ENCODE measurements around the gene SERP2.

Gene SERP2

DNA sequence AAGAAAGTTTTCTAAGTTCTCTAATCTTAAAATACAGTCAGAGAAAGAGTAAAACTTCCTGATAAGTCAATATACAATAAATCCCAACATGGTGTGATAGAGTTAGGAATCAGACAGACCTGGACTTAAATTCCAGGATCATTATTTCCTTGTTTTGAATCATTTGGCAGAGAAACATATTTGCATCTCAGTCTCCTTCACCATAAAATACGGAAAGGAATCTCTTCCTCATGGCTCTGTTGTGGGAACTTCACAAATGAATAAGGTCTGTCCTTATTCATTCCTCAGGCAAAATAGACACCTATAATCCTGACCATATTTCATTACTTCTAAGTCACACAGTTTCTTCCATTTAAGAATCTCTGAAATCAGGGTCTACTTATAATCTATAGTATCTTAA, 19.3 kb upstream of the SERP2 start (continued):
- TF ChIP-seq, protein P1, sequence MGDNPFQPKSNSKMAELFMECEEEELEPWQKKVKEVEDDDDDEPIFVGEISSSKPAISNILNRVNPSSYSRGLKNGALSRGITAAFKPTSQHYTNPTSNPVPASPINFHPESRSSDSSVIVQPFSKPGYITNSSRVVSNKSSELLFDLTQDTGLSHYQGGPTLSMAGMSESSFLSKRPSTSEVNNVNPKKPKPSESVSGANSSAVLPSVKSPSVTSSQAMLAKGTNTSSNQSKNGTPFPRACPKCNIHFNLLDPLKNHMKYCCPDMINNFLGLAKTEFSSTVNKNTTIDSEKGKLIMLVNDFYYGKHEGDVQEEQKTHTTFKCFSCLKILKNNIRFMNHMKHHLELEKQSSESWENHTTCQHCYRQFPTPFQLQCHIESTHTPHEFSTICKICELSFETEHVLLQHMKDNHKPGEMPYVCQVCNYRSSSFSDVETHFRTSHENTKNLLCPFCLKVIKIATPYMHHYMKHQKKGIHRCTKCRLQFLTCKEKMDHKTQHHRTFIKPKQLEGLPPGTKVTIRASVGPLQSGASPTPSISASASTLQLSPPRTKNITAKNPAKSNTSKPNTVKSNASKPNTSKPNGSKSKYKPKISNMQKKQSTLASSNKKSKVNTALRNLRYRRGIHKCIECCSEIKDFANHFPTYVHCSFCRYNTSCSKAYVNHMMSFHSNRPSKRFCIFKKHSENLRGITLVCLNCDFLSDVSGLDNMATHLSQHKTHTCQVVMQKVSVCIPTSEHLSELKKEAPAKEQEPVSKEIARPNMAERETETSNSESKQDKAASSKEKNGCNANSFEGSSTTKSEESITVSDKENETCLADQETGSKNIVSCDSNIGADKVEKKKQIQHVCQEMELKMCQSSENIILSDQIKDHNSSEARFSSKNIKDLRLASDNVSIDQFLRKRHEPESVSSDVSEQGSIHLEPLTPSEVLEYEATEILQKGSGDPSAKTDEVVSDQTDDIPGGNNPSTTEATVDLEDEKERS (tag by site-specific recombination; IDR thresholded peaks at IDR 0.05), result no peak
- TF ChIP-seq ZNF274 (IDR thresholded peaks at IDR 0.05; ENCODE audit: low read length) (no peak), ZNF274 (tag by site-specific recombination; IDR thresholded peaks at IDR 0.05; ENCODE audit: borderline replicate concordance) (no peak), MYNN (tag by site-specific recombination; IDR thresholded peaks at IDR 0.05; ENCODE audit: borderline replicate concordance) (no peak), ZBTB17 (tag by site-specific recombination; IDR thresholded peaks at IDR 0.05) (no peak), ZNF677 (tag by site-specific recombination; IDR thresholded peaks at IDR 0.05) (no peak)

DNA sequence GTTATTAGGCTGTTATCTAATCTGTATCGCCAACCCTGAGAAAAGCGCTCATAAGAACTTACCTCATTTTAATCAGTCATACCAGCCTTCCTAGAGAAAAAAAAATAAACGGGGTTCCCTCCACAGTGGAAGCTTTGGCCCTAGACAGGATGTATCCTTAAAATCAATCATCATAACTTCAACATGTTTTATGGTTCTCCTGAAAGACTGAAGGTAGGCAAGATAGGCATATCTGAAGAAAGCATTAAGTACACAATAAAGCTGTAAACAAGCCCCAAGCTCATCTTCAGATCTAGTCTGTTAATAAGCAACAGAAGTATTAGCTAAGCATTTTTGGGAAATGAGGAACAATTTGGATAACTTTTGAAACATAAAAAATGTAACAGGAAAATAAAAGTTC, 18.7 kb upstream of the SERP2 start:
- ChIA-PET CTCF (no interaction called here), POLR2A (interaction anchor here (0.6 kb wide), 1 partner anchor 8 kb away, joined by 6 read pairs; no protein-coding TSS in a partner anchor)
- no peak for TF ChIP-seq ZNF785 (tag by site-specific recombination; IDR thresholded peaks at IDR 0.05)
- no peak for TF ChIP-seq ZBTB20 (tag by site-specific recombination; IDR thresholded peaks at IDR 0.05)
- TF ChIP-seq BCL11A (tag by site-specific recombination; IDR thresholded peaks at IDR 0.05; ENCODE audit: low read depth), result no peak
- TF ChIP-seq GLIS2 (tag by site-specific recombination; IDR thresholded peaks at IDR 0.05), result no peak
- TF ChIP-seq ZNF184 (tag by site-specific recombination; IDR thresholded peaks at IDR 0.05), result no peak
- TF ChIP-seq GLI2 (tag by site-specific recombination; IDR thresholded peaks at IDR 0.05; ENCODE audit: borderline replicate concordance, low read depth), result no peak
- no peak for TF ChIP-seq ZFP41 (tag by site-specific recombination; IDR thresholded peaks at IDR 0.05; ENCODE audit: borderline replicate concordance)
- TF ChIP-seq, protein P2, sequence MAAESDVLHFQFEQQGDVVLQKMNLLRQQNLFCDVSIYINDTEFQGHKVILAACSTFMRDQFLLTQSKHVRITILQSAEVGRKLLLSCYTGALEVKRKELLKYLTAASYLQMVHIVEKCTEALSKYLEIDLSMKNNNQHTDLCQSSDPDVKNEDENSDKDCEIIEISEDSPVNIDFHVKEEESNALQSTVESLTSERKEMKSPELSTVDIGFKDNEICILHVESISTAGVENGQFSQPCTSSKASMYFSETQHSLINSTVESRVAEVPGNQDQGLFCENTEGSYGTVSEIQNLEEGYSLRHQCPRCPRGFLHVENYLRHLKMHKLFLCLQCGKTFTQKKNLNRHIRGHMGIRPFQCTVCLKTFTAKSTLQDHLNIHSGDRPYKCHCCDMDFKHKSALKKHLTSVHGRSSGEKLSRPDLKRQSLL (tag by site-specific recombination; IDR thresholded peaks at IDR 0.05), result no peak
- no peaks in the 10 kb centered on the region for H3K4me1 ChIP-seq (ENCODE audit: control insufficient read depth, insufficient read depth, low read length)
- no peak overlapping the region for H3K27ac ChIP-seq (ENCODE audit: extremely low read depth, low read depth, low read length)
- H3K9me3 ChIP-seq (ENCODE audit: control insufficient read depth, insufficient read depth, low read depth, low read length), result no peaks in the 10 kb centered on the region
- H3K36me3 ChIP-seq (ENCODE audit: control insufficient read depth in 2 of 2, insufficient read depth in 1 of 2, low read length in 2 of 2), result no peaks in the 10 kb centered on the region
- no peak overlapping the region for H3K4me3 ChIP-seq (ENCODE audit: low read depth, low read length)

DNA sequence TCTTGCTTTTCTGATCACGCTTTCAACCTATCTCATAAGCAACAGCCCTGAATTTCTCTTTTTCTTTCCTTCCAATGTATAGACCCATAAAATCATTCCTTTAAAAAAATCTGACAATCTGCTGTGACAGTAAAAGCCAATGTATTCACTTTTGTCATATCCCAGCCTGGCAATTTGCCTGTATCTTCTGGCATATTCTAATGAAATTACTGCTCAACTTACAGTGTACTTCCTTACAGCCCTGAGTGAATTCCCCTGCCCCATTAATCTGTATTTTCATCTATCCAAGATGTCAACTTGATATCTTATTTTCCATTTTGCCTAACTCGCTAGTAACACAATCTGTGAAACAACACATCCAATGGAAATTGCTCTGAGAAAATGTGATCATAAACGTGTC, 18.0 kb upstream of the SERP2 start:
- TF ChIP-seq ZBTB17 (tag by site-specific recombination; IDR thresholded peaks at IDR 0.05), result no peak
- no peak for TF ChIP-seq ZNF423 (tag by site-specific recombination; IDR thresholded peaks at IDR 0.05)
- TF ChIP-seq ZFP3 (tag by site-specific recombination; IDR thresholded peaks at IDR 0.05; ENCODE audit: low read depth), result no peak
- TF ChIP-seq ZNF140 (tag by site-specific recombination; IDR thresholded peaks at IDR 0.05), result no peak
- TF ChIP-seq, protein P3, sequence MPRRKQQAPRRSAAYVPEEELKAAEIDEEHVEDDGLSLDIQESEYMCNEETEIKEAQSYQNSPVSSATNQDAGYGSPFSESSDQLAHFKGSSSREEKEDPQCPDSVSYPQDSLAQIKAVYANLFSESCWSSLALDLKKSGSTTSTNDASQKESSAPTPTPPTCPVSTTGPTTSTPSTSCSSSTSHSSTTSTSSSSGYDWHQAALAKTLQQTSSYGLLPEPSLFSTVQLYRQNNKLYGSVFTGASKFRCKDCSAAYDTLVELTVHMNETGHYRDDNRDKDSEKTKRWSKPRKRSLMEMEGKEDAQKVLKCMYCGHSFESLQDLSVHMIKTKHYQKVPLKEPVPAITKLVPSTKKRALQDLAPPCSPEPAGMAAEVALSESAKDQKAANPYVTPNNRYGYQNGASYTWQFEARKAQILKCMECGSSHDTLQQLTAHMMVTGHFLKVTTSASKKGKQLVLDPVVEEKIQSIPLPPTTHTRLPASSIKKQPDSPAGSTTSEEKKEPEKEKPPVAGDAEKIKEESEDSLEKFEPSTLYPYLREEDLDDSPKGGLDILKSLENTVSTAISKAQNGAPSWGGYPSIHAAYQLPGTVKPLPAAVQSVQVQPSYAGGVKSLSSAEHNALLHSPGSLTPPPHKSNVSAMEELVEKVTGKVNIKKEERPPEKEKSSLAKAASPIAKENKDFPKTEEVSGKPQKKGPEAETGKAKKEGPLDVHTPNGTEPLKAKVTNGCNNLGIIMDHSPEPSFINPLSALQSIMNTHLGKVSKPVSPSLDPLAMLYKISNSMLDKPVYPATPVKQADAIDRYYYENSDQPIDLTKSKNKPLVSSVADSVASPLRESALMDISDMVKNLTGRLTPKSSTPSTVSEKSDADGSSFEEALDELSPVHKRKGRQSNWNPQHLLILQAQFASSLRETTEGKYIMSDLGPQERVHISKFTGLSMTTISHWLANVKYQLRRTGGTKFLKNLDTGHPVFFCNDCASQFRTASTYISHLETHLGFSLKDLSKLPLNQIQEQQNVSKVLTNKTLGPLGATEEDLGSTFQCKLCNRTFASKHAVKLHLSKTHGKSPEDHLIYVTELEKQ (tag by site-specific recombination; IDR thresholded peaks at IDR 0.05; ENCODE audit: borderline replicate concordance), result no peak
- TF ChIP-seq, protein P4, sequence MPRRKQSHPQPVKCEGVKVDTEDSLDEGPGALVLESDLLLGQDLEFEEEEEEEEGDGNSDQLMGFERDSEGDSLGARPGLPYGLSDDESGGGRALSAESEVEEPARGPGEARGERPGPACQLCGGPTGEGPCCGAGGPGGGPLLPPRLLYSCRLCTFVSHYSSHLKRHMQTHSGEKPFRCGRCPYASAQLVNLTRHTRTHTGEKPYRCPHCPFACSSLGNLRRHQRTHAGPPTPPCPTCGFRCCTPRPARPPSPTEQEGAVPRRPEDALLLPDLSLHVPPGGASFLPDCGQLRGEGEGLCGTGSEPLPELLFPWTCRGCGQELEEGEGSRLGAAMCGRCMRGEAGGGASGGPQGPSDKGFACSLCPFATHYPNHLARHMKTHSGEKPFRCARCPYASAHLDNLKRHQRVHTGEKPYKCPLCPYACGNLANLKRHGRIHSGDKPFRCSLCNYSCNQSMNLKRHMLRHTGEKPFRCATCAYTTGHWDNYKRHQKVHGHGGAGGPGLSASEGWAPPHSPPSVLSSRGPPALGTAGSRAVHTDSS (tag by site-specific recombination; IDR thresholded peaks at IDR 0.05), result no peak
- TF ChIP-seq, protein P5, sequence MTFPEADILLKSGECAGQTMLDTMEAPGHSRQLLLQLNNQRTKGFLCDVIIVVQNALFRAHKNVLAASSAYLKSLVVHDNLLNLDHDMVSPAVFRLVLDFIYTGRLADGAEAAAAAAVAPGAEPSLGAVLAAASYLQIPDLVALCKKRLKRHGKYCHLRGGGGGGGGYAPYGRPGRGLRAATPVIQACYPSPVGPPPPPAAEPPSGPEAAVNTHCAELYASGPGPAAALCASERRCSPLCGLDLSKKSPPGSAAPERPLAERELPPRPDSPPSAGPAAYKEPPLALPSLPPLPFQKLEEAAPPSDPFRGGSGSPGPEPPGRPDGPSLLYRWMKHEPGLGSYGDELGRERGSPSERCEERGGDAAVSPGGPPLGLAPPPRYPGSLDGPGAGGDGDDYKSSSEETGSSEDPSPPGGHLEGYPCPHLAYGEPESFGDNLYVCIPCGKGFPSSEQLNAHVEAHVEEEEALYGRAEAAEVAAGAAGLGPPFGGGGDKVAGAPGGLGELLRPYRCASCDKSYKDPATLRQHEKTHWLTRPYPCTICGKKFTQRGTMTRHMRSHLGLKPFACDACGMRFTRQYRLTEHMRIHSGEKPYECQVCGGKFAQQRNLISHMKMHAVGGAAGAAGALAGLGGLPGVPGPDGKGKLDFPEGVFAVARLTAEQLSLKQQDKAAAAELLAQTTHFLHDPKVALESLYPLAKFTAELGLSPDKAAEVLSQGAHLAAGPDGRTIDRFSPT (tag by site-specific recombination; IDR thresholded peaks at IDR 0.05), result no peak
- Histone ChIP-seq H3K4me3 (ENCODE audit: low read depth, low read length) (no peak overlapping the region), H3K9me3 (ENCODE audit: control insufficient read depth, insufficient read depth, low read depth, low read length) (no peaks in the 10 kb centered on the region), H3K27ac (ENCODE audit: extremely low read depth, low read depth, low read length) (no peak overlapping the region), H3K36me3 (ENCODE audit: control insufficient read depth in 2 of 2, insufficient read depth in 1 of 2, low read length in 2 of 2) (no peaks in the 10 kb centered on the region), H3K4me1 (ENCODE audit: control insufficient read depth, insufficient read depth, low read length) (no peaks in the 10 kb centered on the region)
- POLR2A ChIA-PET, result interaction anchor here (0.6 kb wide), 1 partner anchor 7 kb away, joined by 6 read pairs; no protein-coding TSS in a partner anchor
- CTCF ChIA-PET, result no interaction called here

Data from HEK293 (cell line).